ENCODE results near the gene TBC1D24.
A peak's percentile ranks its signal among the peaks of the same experiment; 100 is the strongest.
"Not testable (repeated sequence)": the region's sequence is repeated elsewhere in the genome, so short reads cannot be mapped to it uniquely, and the experiment has no call there.

The TBC1D24 gene

GRCh38 chr16:2474877-2475412, at the start of gene TBC1D24:
Gene TBC1D24, plus strand, starts transcription at chr16:2475127. Its CDS starts 21,022 bp downstream, at chr16:2496149.
- DNase-seq, result no peak

- DNase-seq, result no peak
These were observed 49.0 kb upstream of the TBC1D24 start for GRCh38 chr16:2425825-2426430.

- no peak for DNase-seq
These were observed 48.0 kb upstream of the TBC1D24 start for GRCh38 chr16:2426941-2427361.

GRCh38 chr16:2427526-2427925, 47.4 kb upstream of the TBC1D24 start:
- DNase-seq, result no peak

- DNase-seq, result no peak
These were observed 46.7 kb upstream of the TBC1D24 start for GRCh38 chr16:2428051-2428783.

GRCh38 chr16:2428784-2429033, 46.2 kb upstream of the TBC1D24 start:
- DNase-seq, result no peak

GRCh38 chr16:2429034-2429770, 45.7 kb upstream of the TBC1D24 start, which contains the start of gene CCNF:
Gene CCNF, plus strand, starts transcription at chr16:2429447. Its CDS starts 35 bp downstream, at chr16:2429482.
- peak; percentile 78 for DNase-seq

GRCh38 chr16:2429771-2430663, 44.9 kb upstream of the TBC1D24 start:
- DNase-seq, result no peak

GRCh38 chr16:2432286-2432685, 42.6 kb upstream of the TBC1D24 start:
- DNase-seq, result no peak

- DNase-seq, result no peak
These were observed 42.0 kb upstream of the TBC1D24 start for GRCh38 chr16:2432801-2433505.

GRCh38 chr16:2435236-2435635, 39.7 kb upstream of the TBC1D24 start:
- not testable (repeated sequence) for DNase-seq

- no peak for DNase-seq
These were observed 38.8 kb upstream of the TBC1D24 start for GRCh38 chr16:2436110-2436509.

- no peak for DNase-seq
These were observed 37.7 kb upstream of the TBC1D24 start for GRCh38 chr16:2437032-2437790.

GRCh38 chr16:2438121-2438520, 36.8 kb upstream of the TBC1D24 start:
- DNase-seq, result no peak

- no peak for DNase-seq
These were observed 35.3 kb upstream of the TBC1D24 start for GRCh38 chr16:2439598-2439997.

- not testable (repeated sequence) for DNase-seq
These were observed 33.7 kb upstream of the TBC1D24 start for GRCh38 chr16:2441143-2441804.

GRCh38 chr16:2443555-2443954, 31.4 kb upstream of the TBC1D24 start:
- DNase-seq, result peak; percentile 79

GRCh38 chr16:2447920-2448583, 26.9 kb upstream of the TBC1D24 start:
- no peak for DNase-seq

- DNase-seq, result no peak
These were observed 25.8 kb upstream of the TBC1D24 start for GRCh38 chr16:2449118-2449517.

GRCh38 chr16:2450535-2450934, 24.4 kb upstream of the TBC1D24 start:
- DNase-seq, result no peak
